ENCODE results near the gene PIP4K2A. TPM values are rescaled to one million over a fixed set of nuclear protein-coding genes. Genes with fewer than 3 reads are reported as not detected.

Gene PIP4K2A
- total RNA-seq, 1 experiment from 2014 or later = 21.4 TPM

DNA sequence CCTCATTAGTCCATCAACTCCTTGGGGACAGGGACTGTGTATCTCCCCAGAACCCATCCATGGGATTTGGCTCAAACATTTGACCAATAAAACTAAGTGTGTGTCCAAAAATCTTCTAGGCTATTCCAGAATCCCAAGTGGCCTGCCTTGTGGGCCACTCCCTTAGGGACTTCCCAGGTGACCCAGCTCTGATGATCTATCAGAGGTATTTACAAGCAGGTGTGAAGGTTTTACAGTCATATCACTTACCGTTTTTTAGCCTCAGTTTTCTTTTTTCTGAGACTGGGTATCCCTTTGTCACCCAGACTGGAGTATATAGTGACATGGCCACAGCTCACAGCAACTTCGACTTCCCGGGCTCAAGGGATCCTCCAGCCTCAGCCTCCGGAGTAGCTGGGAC is 64.4 kb downstream of the PIP4K2A start:
- Histone ChIP-seq H2AFZ (no peak overlapping the region), H3K27ac (no peak overlapping the region), H3K9me2 (ENCODE audit: insufficient read depth) (no peaks in the 10 kb centered on the region), H3F3A (ENCODE audit: insufficient read depth, low read depth) (no peaks in the 10 kb centered on the region), H3K27me3 (ENCODE audit: insufficient read depth, low read depth) (no peaks in the 10 kb centered on the region), H4K20me1 (ENCODE audit: insufficient read depth) (no peaks in the 10 kb centered on the region), H3K4me2 (no peak overlapping the region), H3K4me3 (no peak overlapping the region), H3K4me1 (replicated peaks; ENCODE audit: insufficient read depth) (no peaks in the 10 kb centered on the region), H3K36me3 (ENCODE audit: low read depth) (no peaks in the 10 kb centered on the region), H3K9me3 (ENCODE audit: insufficient read depth, low read depth) (no peaks in the 10 kb centered on the region), H3K79me2 (ENCODE audit: low read depth) (no peaks in the 10 kb centered on the region)
- POLR2A ChIA-PET (ENCODE audit: unreplicated experiment) = no interaction called here
- intact Hi-C loops (cut with micrococcal nuclease; ENCODE audit: unreplicated experiment) = no loop called here
- BruUV-seq (replicated peaks) = no TSS peak
- CTCF ChIA-PET = no interaction called here
- DNase-seq = no peak
- TF ChIP-seq EZH2 (IDR thresholded peaks at IDR 0.05; ENCODE audit: low read depth) (no peak), CTCF (conservative IDR thresholded peaks at IDR 0.05) (no peak)

- Histone ChIP-seq H3K27me3 (ENCODE audit: insufficient read depth, low read depth) (no peaks in the 10 kb centered on the region), H3K9me3 (ENCODE audit: insufficient read depth, low read depth) (no peaks in the 10 kb centered on the region), H3K4me3 (no peak overlapping the region), H4K20me1 (ENCODE audit: insufficient read depth) (no peaks in the 10 kb centered on the region), H3K4me1 (replicated peaks; ENCODE audit: insufficient read depth) (no peaks in the 10 kb centered on the region), H3K79me2 (ENCODE audit: low read depth) (no peaks in the 10 kb centered on the region), H3K27ac (no peak overlapping the region), H3K4me2 (no peak overlapping the region), H3F3A (ENCODE audit: insufficient read depth, low read depth) (no peaks in the 10 kb centered on the region), H2AFZ (no peak overlapping the region), H3K36me3 (ENCODE audit: low read depth) (no peaks in the 10 kb centered on the region), H3K9me2 (ENCODE audit: insufficient read depth) (no peaks in the 10 kb centered on the region)
- no peak for DNase-seq
- ChIA-PET POLR2A (ENCODE audit: unreplicated experiment) (no interaction called here), CTCF (interaction anchor here (0.6 kb wide), 1 partner anchor 26 kb away, joined by 3 read pairs; no protein-coding TSS in a partner anchor)
- intact Hi-C loops (cut with micrococcal nuclease; ENCODE audit: unreplicated experiment) = no loop called here
- TF ChIP-seq CTCF (conservative IDR thresholded peaks at IDR 0.05) (no peak), EZH2 (IDR thresholded peaks at IDR 0.05; ENCODE audit: low read depth) (no peak)
- no TSS peak for BruUV-seq (replicated peaks)
Observed at GRCh38 chr10:22649390-22649841, 65.0 kb downstream of the PIP4K2A start.

DNA sequence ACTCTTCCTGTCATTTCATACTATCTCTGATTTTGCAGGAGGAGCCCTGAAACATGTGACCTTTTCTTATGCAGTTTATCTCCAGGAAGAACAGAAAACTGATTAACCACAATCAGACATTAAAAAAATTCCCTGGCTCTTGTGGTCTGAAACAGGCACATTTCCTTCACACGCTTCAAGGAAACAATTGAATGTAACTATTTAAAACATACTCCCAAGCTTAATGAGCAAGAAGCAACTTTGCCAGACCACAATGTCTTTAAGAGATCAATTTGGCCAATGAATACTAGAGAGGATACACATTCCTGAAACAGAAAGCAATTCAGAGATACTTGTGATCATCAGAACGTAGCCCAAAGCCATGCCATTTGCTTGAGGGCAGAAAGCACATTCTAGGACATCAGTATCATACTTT is 65.8 kb downstream of the PIP4K2A start:
- Histone ChIP-seq H3K9me2 (ENCODE audit: insufficient read depth) (no peaks in the 10 kb centered on the region), H3K4me1 (replicated peaks; ENCODE audit: insufficient read depth) (no peaks in the 10 kb centered on the region), H2AFZ (no peak overlapping the region), H3F3A (ENCODE audit: insufficient read depth, low read depth) (no peaks in the 10 kb centered on the region), H3K9me3 (ENCODE audit: insufficient read depth, low read depth) (no peaks in the 10 kb centered on the region), H3K79me2 (ENCODE audit: low read depth) (no peaks in the 10 kb centered on the region), H3K36me3 (ENCODE audit: low read depth) (no peaks in the 10 kb centered on the region), H3K27me3 (ENCODE audit: insufficient read depth, low read depth) (no peaks in the 10 kb centered on the region), H3K27ac (no peak overlapping the region), H4K20me1 (ENCODE audit: insufficient read depth) (no peaks in the 10 kb centered on the region), H3K4me2 (no peak overlapping the region), H3K4me3 (no peak overlapping the region)
- intact Hi-C loops (cut with micrococcal nuclease; ENCODE audit: unreplicated experiment) = no loop called here
- BruUV-seq (replicated peaks) = no TSS peak
- ChIA-PET CTCF (no interaction called here), POLR2A (ENCODE audit: unreplicated experiment) (no interaction called here)
- DNase-seq = no peak
- TF ChIP-seq EZH2 (IDR thresholded peaks at IDR 0.05; ENCODE audit: low read depth) (no peak), CTCF (conservative IDR thresholded peaks at IDR 0.05) (no peak)
